ENCODE measurements around the gene LRRC18.

The LRRC18 gene

DNA sequence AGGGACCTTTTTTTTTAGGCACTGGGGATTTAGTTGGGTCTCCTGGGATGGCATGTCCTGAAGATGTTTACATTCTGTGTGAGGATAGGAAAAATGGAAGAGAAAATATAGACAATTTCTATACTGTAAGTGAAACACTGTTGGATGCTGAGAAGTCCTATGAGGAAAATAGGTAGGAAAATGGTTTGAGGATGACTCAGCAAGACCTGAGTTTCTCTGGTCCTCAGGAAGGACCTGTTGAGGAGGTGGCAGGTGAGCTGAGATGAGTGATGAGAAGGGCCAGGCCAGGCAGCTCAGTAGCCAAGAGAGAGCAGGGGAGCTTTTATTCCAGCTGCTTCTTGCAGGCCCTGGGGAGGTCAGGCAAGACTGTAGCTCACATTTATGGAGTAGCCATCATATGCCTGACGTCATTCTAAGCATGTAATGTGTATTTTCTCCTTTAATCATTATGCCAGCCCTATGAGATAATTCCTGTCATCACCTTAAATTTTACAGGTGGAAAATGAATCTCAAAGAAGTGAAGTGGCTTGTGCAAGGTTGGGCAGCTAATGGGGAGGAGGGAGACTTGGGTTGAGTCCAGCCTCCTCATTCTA lies 19.1 kb upstream of the LRRC18 start:
- no peaks in the 10 kb centered on the region for H3K9me3 ChIP-seq (ENCODE audit: insufficient read depth, low read length, severe bottlenecking)
- no peak overlapping the region for H3K27ac ChIP-seq (ENCODE audit: low read length)
- no peak for DNase-seq
- no peak overlapping the region for H3K4me3 ChIP-seq (ENCODE audit: low read depth in 1 of 2, low read length in 2 of 2)
- no peak overlapping the region for H2AFZ ChIP-seq (ENCODE audit: low read depth, low read length)
- no peaks in the 10 kb centered on the region for H3K4me1 ChIP-seq (ENCODE audit: insufficient read depth, low read length)
- no peak overlapping the region for H3K9ac ChIP-seq (ENCODE audit: low read depth, low read length)
- no peaks in the 10 kb centered on the region for H3K27me3 ChIP-seq (ENCODE audit: insufficient read depth, low read length, poor library complexity)
- TF ChIP-seq, protein P1, sequence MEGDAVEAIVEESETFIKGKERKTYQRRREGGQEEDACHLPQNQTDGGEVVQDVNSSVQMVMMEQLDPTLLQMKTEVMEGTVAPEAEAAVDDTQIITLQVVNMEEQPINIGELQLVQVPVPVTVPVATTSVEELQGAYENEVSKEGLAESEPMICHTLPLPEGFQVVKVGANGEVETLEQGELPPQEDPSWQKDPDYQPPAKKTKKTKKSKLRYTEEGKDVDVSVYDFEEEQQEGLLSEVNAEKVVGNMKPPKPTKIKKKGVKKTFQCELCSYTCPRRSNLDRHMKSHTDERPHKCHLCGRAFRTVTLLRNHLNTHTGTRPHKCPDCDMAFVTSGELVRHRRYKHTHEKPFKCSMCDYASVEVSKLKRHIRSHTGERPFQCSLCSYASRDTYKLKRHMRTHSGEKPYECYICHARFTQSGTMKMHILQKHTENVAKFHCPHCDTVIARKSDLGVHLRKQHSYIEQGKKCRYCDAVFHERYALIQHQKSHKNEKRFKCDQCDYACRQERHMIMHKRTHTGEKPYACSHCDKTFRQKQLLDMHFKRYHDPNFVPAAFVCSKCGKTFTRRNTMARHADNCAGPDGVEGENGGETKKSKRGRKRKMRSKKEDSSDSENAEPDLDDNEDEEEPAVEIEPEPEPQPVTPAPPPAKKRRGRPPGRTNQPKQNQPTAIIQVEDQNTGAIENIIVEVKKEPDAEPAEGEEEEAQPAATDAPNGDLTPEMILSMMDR (IDR thresholded peaks at IDR 0.05; ENCODE audit: borderline replicate concordance, extremely low read depth, low read length, poor library complexity, severe bottlenecking), result no peak
- TF ChIP-seq EZH2 (IDR thresholded peaks at IDR 0.05; ENCODE audit: borderline replicate concordance, low read depth, low read length, severe bottlenecking), result no peak
- H3K36me3 ChIP-seq (ENCODE audit: insufficient read depth, low read length), result no peaks in the 10 kb centered on the region
- no peak for ATAC-seq (ENCODE audit: insufficient read depth, low read depth)
- H4K20me1 ChIP-seq (ENCODE audit: insufficient read depth, low read length), result no peaks in the 10 kb centered on the region; the same call in 1 of the 2 replicates
- H3K4me2 ChIP-seq (ENCODE audit: insufficient read depth, low read length), result no peak overlapping the region
- no peaks in the 10 kb centered on the region for H3K79me2 ChIP-seq (ENCODE audit: insufficient read depth, low read length)

DNA sequence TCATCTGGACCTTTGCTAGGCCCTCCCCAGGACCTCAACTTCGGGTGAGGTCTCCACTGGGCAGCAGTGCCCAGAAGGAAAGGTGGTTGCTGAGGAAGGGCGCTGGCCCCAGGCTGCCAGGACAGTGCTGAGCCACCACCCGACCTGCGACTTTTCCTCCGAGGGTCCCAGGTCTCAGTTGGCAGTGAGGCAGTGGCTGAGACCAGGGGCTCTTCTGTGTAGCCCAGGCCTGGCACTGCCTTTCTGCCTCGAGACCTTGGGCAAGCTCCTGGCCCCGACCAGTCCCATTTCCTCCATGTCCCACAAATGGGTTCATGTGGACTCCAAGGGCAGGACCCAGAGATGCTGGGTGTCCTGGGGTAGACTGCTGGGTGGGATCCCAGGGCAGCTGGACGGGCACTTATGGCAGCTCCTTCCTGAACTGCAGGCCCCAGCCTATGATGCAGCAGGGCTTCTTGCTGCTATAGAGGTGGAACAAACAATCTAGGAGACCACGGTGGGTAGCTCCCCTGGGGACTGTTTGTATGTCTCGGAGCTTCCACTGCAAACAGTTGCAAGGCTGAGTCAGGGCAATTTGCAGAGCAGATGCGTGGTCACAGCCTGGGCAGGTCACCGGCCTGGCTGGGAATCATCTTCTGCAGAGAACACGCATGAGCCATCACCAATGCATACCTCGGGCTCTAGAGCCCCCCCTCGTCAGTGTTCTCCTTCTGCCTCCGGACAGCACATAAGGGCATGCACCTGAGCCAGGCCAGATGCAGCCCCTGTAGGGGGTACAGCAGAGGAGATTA lies 17.9 kb upstream of the LRRC18 start:
- no peaks in the 10 kb centered on the region for H3K27me3 ChIP-seq (ENCODE audit: insufficient read depth, low read length, poor library complexity)
- H3K79me2 ChIP-seq (ENCODE audit: insufficient read depth, low read length), result no peaks in the 10 kb centered on the region
- peaks cover 7% of the 10 kb centered on the region for H3K4me1 ChIP-seq (ENCODE audit: insufficient read depth, low read length)
- TF ChIP-seq, protein P1 (IDR thresholded peaks at IDR 0.05; ENCODE audit: borderline replicate concordance, extremely low read depth, low read length, poor library complexity, severe bottlenecking), result no peak
- TF ChIP-seq EZH2 (IDR thresholded peaks at IDR 0.05; ENCODE audit: borderline replicate concordance, low read depth, low read length, severe bottlenecking), result no peak
- H2AFZ ChIP-seq (ENCODE audit: low read depth, low read length), result no peak overlapping the region
- ATAC-seq (ENCODE audit: insufficient read depth, low read depth) (no peak), DNase-seq (no peak)
- no peak overlapping the region for H3K4me2 ChIP-seq (ENCODE audit: insufficient read depth, low read length)
- H4K20me1 ChIP-seq (ENCODE audit: insufficient read depth, low read length), result no peaks in the 10 kb centered on the region; the same call in 1 of the 2 replicates
- no peak overlapping the region for H3K27ac ChIP-seq (ENCODE audit: low read length)
- H3K4me3 ChIP-seq (ENCODE audit: low read depth in 1 of 2, low read length in 2 of 2), result no peak overlapping the region
- no peak overlapping the region for H3K9ac ChIP-seq (ENCODE audit: low read depth, low read length)
- H3K9me3 ChIP-seq (ENCODE audit: insufficient read depth, low read length, severe bottlenecking), result no peaks in the 10 kb centered on the region
- H3K36me3 ChIP-seq (ENCODE audit: insufficient read depth, low read length), result no peaks in the 10 kb centered on the region

- ATAC-seq (ENCODE audit: insufficient read depth, low read depth) (no peak; the same call in 2 of the 3 replicates), DNase-seq (no peak)
- H3K4me2 ChIP-seq (ENCODE audit: insufficient read depth, low read length), result no peak overlapping the region
- H2AFZ ChIP-seq (ENCODE audit: low read depth, low read length), result no peak overlapping the region
- H3K27ac ChIP-seq (ENCODE audit: low read length), result no peak overlapping the region
- H4K20me1 ChIP-seq (ENCODE audit: insufficient read depth, low read length), result no peaks in the 10 kb centered on the region
- peaks cover 9% of the 10 kb centered on the region for H3K4me1 ChIP-seq (ENCODE audit: insufficient read depth, low read length)
- no peaks in the 10 kb centered on the region for H3K9me3 ChIP-seq (ENCODE audit: insufficient read depth, low read length, severe bottlenecking)
- no peak for TF ChIP-seq EZH2 (IDR thresholded peaks at IDR 0.05; ENCODE audit: borderline replicate concordance, low read depth, low read length, severe bottlenecking)
- TF ChIP-seq, protein P1 (IDR thresholded peaks at IDR 0.05; ENCODE audit: borderline replicate concordance, extremely low read depth, low read length, poor library complexity, severe bottlenecking), result no peak
- H3K9ac ChIP-seq (ENCODE audit: low read depth, low read length), result no peak overlapping the region
- H3K36me3 ChIP-seq (ENCODE audit: insufficient read depth, low read length), result no peaks in the 10 kb centered on the region
- no peaks in the 10 kb centered on the region for H3K27me3 ChIP-seq (ENCODE audit: insufficient read depth, low read length, poor library complexity)
- no peaks in the 10 kb centered on the region for H3K79me2 ChIP-seq (ENCODE audit: insufficient read depth, low read length)
- H3K4me3 ChIP-seq (ENCODE audit: low read depth in 1 of 2, low read length in 2 of 2), result no peak overlapping the region
These were observed 12.1 kb upstream of the LRRC18 start for GRCh38 chr10:48951707-48952106.
